GM18498 (cell line): Measurements from ENCODE around the gene LITAF.
"Not testable (repeated sequence)": the region's sequence is repeated elsewhere in the genome, so short reads cannot be mapped to it uniquely, and the experiment has no call there.

Experiments
- ATAC-seq: cut with Tn5 transposase; IDR thresholded peaks from one replicate; pipeline ENCODE4 v1.9.1; 2021; ENCODE audit warnings: mild to moderate bottlenecking, moderate library complexity; ENCODE audit not compliant: unreplicated experiment

The LITAF gene

GRCh38 chr16:11621539-11621919 lies 34.8 kb upstream of the LITAF start:
- ATAC-seq = no peak

DNA sequence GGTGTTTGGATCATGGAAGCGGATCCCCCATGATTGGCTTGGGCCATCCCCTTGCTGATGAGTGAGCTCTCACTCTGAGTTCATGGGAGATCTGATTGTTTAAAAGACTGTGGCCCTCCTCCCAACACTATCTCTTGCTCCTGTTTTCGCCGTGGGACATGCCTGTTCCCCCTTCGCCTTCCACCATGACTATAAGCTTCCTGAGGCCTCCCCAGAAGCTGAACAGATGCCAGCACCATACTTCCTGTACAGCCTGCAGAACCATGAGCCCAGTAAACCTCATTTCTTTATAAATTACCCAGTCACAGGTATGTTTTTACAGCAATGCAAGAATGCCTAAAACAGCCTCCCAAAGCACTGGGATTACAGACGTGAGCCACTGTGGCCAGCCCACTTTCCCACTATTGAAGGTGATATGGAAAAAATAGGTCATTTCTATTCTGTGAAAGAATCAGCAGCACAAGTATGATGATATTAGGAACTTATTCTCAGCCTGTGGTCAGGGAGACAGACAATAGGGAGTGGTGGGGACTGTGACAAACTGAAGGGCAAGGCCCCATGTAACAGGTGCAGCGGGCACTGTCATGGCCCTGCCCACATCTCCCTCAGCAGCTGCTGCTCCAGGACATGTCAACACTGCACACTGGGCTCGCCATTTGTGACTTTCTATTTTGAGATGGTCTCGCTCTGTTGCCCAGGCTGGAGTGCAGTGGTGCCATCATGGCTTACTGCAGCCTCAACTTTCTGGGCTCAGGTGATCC lies 33.7 kb upstream of the LITAF start:
- ATAC-seq = no peak

DNA sequence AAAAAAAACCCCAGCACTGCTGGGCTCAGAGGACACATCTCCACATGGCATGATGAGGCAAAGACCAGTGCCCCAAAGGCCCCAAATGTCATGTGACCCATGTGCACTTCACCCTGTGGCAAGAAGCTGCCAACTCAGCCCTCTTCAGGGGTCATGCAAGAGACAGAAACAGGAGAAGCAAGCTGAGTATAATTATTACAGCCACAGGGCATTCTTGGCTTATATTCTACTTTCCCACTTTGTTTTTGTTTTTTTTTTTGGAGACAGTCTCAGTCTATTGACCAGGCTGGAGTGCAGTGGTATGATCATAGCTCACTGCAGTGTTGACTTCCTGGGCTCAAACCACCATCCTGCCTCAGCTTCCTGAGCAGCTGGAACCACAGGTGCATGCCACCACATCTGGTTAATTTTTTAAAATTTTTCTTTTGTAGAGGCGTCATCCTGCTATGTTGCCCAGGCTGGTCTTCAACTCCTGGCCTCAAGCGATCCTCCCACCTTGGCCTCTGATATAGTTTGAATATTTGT lies 32.7 kb upstream of the LITAF start:
- no peak for ATAC-seq

DNA sequence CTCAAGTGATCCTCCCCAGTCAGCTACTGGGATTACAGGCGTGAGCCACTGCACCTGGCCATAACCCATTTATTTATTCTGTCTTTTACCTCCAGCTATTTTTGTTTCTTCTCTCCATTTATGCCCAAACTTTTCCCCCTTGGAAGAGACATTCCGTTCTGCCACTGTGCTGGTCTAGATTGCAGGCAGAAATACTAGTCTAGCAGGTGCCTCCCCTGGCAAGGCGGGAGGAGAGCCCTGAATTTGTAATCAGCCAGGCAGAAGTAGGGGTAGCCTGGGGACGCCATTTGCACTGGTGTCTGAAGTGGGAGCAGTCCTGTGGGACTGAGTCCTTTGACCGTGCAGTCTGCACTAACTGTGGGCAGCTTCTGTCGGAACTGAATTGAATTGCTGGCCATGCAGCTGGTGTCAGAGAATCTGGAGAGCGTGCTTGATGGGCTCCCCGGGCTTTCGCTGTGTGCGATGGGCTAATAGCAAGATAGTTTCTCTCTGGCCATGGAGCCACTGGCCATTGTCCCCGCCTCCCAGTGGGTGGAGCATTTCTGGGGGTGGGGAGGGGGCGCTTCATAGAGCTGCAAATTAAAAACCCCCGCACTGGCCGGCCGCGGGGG lies 31.5 kb upstream of the LITAF start:
- ATAC-seq = no peak

DNA sequence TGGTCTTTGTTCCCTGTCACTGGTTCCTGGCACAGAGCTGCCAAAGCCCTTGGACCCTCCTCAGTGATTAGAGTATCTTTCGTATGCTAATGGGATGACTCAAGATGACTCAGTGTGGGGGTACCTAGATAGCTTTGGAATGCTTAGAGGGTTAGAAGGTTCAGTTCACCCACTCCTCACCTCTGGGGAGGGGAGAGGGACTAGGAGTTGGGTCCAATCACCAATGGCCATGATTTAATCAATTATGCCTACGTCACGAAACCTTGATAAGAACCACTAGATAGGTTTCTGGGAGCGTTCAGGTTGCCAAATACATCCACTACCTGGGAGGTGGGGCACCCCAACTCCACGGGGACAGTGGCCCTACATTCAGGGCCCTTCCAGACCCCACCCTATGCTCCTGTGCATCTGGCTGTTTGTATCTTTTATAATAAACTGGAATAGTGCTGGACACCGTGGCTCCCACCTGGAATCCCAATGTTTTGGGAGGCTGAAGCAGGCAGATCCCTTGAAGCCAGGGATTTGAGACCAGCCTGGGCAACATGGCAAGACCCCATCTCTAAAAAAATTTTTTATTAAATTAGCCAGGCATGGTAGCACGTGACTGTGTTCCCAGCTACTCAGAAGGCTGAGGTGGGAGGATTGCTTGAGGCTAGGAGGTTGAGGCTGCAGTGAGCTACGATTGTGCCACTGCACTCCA lies 29.2 kb upstream of the LITAF start:
- ATAC-seq = no peak

DNA sequence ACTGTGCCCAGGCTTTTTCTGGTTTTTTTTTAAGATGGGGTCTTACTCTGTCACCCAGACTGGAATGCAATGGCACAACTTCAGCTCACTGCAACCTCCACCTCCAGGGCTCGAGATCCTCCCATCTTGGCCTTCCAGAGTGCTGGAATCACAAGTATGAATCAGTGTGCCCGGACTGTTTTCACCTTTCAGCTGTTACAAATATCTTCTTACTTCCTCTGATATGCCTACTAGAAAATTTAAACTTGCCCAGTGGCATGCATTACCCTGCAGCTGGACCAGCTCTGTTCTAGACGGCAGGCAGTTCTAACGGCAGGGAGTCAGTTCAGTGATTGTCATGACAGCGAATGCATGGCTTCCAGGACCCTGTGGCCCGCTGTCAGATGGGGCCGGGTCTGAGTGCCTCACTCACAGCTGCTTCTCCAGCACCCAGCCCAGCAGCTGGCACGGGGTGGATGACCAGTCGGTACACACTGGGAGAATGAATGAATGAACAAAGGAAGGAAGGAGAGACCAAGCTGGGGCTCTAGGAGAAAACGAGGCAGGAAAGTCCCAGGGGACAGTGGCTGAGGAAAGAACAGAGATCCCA lies 28.0 kb upstream of the LITAF start:
- ATAC-seq = no peak

GRCh38 chr16:11613381-11614303 lies 26.9 kb upstream of the LITAF start:
- peak; percentile 60 for ATAC-seq

DNA sequence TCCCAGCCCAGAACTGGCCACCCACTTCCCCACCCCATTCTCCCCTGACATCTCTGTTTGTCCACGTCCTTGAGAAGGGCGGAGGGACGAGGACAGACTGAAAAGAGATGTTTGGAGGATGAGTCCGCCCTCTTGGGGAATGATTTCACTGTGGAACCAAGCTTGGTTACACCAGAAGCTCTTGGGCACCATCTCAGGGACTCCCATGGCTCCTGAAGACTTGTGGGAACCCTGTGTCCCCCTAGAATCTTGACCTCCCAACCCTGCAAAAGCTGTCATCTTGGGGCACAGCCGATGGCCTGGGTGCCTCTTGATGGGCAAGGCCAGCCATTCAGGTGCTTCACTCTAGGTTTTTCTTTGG lies 25.9 kb upstream of the LITAF start:
- no peak for ATAC-seq

GRCh38 chr16:11611871-11612664 lies 25.3 kb upstream of the LITAF start:
- no peak for ATAC-seq

GRCh38 chr16:11610580-11610979 lies 23.9 kb upstream of the LITAF start:
- no peak for ATAC-seq

GRCh38 chr16:11610121-11610505 lies 23.4 kb upstream of the LITAF start:
- no peak for ATAC-seq

- ATAC-seq = no peak
Observed at GRCh38 chr16:11609474-11610120, 22.9 kb upstream of the LITAF start.

DNA sequence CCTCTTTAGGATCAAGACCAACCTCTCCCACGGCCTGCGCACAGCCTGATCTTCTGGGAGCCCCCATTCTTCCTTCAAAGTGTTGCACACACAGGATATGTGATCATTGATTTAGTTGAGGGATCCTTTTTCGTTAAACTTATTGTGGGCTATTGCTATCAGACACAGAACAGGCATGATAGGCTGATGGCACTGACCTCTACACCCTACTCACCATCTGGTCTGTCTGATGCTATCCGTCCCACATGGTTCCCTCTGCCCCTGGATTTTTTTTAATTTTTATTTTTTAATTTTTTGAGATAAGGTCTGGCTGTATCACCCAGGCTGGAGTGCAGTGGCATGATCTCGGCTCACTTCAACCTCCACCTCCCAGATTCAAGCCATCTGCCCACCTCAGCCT lies 19.2 kb upstream of the LITAF start:
- ATAC-seq = no peak

- ATAC-seq = no peak
Observed at GRCh38 chr16:11605564-11605886, 18.8 kb upstream of the LITAF start.

DNA sequence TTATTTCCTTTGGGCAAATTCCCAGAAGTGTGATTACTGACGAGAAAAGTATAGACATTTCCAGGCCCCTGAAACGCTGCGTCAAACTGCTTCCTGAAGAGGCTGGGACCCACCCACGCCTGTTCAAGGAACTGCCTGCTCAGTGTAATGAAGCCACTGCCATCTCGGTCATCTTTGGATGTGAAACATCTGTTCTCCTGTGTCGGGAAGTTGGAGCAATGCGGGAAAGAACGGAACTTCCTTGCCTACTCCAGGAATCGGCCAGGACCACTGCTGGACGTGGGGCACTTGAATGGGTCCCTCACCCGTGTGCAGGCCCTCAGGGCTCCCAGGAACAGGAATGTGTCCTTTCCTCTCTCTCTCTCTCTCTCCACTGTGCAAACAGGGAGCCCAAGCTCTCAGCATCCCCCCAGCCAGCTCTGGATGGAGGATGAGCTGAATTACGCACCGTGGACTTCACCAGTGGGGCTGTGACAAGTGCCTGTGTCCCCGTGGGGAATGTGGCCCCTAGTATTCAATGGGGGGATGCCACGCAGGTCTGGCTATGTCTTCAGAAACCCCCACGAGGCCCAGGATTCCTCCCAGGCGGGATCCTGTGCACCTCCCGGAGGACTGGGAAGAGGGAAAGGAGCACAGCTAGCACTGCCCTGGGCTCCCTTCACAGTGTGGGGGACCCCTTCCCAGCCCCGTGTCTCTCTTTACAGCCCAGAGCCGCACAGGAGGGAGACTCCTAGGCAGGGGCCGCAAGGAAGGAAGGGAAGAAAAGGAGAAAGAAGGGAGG lies 18.3 kb upstream of the LITAF start:
- no peak for ATAC-seq

- ATAC-seq = not testable (repeated sequence)
Observed at GRCh38 chr16:11604296-11604695, 17.6 kb upstream of the LITAF start.

GRCh38 chr16:11603331-11603750 lies 16.6 kb upstream of the LITAF start:
- ATAC-seq = no peak

GRCh38 chr16:11602321-11602720 lies 15.6 kb upstream of the LITAF start:
- no peak for ATAC-seq

DNA sequence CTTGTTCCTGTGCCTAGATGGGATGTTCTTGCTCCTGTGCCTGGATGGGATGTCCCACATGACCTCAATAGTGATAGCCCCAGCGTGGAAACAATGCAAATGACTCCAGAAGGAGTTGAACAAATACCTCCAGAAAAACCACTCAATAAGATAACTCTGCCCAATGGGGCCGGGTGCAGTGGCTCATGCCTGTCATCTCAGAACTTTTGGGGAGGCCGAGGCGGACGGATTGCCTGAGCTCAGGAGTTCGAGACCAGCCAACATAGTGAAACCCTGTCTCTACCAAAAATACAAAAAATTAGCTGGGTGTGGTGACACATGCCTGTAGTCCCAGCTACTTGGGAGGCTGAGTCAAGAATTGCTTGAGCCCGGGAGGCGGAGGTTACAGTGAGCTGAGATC lies 15.2 kb upstream of the LITAF start:
- ATAC-seq = no peak
